ENCODE measurements around the gene OPHN1.

The OPHN1 gene

DNA sequence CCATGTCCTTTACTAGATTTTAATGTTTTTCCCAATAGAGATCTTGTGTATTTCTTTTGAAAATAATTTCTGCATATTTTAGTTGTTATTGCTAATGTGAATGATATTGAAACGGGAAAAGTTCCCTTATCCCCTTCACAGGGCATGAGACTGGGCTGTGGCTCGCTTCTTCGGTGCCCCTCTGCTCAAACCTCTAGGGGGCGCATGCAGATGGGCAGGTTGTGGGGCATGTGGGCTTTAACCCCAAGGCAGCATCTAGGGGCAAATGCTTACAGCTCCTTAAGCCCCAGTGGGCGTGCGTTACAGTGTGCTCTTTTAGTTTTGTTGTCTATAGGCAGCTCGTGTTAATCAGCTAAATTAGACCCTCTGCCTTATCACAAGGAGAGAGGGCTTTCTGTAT lies 194.7 kb downstream of the OPHN1 start:
- DNase-seq, result peak in 1 of 2 donors; percentile 1

- DNase-seq, result no peak
These were observed 199.0 kb downstream of the OPHN1 start for GRCh38 chrX:68234171-68234910.

GRCh38 chrX:68232206-68232605 lies 201.1 kb downstream of the OPHN1 start:
- DNase-seq, result no peak

- no peak for DNase-seq
These were observed 224.3 kb downstream of the OPHN1 start for GRCh38 chrX:68209008-68209407.

GRCh38 chrX:68204521-68205038 lies 228.7 kb downstream of the OPHN1 start:
- DNase-seq, result no peak

GRCh38 chrX:68203646-68204045 lies 229.6 kb downstream of the OPHN1 start:
- DNase-seq, result no peak

DNA sequence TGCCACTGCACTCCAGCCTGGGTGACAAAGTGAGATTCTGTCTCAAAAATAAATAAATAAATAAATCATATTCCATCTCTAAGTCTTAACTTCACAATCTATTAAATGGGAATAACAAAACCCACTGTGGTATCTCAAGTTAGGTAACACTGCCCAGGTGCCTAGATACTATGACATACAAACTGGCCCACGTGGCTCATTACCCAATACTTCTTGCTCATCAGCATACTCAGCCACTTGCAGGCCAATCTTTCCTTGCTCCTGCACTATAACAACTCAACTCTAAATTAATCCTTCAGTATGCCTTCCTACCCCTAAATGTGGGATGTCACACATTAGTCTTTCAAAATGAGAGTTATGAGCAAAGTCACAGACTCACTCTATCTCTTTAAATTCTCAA lies 230.1 kb downstream of the OPHN1 start:
- DNase-seq, result no peak

GRCh38 chrX:68199062-68199848 lies 234.0 kb downstream of the OPHN1 start:
- no peak for DNase-seq

GRCh38 chrX:68196939-68197791 lies 236.1 kb downstream of the OPHN1 start:
- DNase-seq, result peak in 1 of 2 donors; percentile 16

DNA sequence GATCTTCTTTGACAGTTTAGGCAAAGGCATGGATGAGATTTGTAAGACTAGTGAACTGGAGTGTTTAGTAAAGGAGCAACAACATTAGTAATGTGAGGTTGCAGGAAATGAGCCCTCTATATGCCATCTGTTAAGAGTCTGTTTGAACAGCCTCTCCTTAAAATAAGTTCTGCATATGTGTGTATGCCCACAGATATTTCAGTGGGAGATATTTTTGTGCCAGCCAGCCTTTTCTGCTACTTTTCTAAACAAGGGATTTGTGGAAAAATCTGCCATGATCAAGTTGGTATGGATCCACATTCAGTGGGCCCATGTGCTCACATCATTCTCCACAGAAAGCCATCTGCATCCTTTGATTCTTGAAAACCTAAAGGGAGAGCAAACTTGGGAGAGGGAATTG lies 237.7 kb downstream of the OPHN1 start:
- DNase-seq, result no peak

- DNase-seq, result no peak
These were observed 239.5 kb downstream of the OPHN1 start for GRCh38 chrX:68193786-68194185.

DNA sequence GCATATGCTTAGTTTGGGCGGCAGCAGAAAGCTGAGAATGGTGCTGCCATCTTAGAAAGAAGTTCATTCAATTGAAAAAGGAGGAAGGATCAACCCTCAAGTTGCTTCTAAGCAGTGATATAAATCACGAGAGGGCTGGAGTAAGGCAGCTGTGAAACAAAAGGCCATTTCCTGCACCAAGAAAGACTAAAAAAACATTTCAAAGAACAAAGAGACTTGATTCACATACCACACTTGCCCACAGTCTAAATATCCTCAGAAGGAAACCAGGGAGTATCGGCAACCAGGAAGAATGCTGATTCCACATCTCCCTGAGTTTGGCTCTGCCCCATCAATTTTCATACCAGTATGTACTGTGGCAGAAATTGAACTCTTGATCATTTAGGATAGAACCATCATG lies 240.1 kb downstream of the OPHN1 start:
- DNase-seq, result no peak

DNA sequence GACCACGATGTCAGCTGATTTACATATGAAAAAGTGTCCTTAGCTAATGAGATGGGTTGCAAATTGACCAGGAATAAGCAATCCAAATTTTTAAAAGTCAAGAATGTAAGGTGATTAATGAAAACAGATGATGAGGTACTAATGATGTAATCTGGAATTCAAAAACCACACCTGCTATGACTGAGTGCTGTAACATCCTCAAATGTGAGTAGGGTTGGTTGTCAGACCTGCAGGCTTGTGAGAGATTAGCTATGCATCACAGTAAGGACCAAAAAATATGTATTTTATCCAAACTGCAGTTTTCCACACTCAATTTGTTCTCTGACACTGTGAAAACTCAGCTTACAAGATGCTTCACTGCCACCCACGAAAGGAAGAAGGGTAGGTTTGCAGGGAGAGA lies 242.5 kb downstream of the OPHN1 start:
- no peak for DNase-seq

DNA sequence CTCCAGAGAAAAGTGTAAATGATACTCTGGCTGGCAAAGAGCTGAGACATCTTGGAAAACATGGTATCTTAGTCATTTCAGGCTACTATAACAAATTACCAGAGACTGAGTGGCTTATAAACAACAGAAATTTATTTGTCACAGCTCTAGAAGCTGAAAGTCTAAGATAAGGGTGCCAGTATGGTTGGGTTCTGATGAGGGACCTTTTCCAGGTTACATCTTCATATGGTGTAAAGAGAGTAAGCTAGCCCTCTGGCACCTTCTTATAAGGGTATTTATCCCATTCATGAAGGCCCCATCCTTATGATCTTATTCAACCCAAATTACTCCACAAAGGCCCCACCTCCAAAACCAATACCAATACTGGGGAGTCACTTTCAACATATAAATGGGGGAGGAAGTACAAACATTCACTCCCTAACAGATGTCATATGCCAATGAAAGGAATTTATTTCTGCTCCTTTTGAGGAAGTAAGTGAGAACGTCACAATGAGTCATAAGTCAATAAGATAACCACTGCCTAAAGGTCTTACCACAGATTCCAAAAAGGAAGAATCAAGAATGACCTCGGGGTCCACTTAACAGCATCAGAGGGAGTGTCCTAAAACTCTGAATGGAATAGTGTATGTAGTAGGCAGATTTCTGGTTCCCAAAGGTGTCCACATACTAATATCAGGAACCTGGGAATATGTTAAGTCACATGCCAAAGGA lies 246.6 kb downstream of the OPHN1 start:
- no peak for DNase-seq

DNA sequence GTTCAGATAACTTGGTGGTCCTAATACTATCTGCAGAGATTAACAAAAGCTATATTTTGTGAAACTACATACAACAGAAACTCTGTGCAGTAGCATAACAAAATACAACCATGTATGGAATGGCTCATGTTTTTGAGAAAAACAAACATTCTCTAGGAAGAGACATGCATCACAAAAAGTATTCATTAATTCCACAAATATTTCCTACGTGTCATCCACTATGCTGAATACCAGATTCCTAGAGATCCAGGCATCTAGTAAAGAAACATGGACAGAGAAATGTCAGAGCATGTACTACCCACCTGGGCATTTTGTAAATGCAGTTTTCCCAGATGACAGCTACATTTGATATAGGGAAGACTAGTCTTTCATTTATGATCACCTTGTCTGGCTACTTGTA lies 248.1 kb downstream of the OPHN1 start:
- no peak for DNase-seq

- DNase-seq, result no peak
These were observed 249.6 kb downstream of the OPHN1 start for GRCh38 chrX:68183612-68184214.

- DNase-seq, result no peak
These were observed 252.7 kb downstream of the OPHN1 start for GRCh38 chrX:68180579-68180978.

- no peak for DNase-seq
These were observed 253.9 kb downstream of the OPHN1 start for GRCh38 chrX:68179355-68179754.

- no peak for DNase-seq
These were observed 255.8 kb downstream of the OPHN1 start for GRCh38 chrX:68177542-68177941.

GRCh38 chrX:68175562-68175961 lies 257.7 kb downstream of the OPHN1 start:
- DNase-seq, result no peak

DNA sequence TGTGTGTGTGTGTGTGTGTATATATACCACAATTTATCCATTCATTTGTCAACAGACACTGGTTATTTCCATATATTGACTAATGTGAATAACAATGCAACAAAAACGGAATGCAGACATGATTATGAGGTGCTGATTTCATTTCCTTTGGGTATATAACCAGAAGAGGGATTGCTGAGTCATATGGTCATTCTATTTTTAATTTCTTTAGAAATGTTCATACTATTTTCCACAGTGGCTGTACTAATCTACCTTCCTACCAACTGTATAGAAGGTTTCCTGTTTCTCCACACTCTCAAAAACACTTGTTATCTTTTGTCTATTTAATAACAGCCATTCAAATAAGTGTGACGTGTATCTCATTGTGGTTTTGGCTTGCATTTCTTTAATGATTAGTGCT lies 269.9 kb downstream of the OPHN1 start:
- no peak for DNase-seq

DNA sequence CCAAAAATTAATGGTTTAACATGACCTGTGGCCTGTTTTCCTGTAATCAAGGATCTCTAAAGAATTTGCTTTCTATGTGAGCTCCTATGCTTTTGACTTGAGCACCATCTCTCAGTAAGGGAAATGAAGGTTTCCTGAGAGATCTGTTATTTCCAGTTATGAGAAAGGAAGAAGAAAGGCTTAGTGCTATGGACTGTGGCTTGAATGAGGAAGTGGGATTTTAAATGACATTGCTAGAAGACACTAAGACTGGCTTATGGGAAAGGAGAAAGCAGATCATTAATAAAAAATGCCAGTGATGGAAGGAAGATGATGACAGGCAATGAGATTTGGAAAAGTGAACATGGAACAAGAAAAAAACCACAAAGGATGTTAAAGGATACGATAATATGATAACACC lies 285.4 kb downstream of the OPHN1 start:
- no peak for DNase-seq

Data from stimulated activated CD4-positive, alpha-beta T cell treated with anti-CD3 and anti-CD28 coated beads, Interleukin-2, amount 100 ng/mL, for 24 hours (primary cell).